Glomerular visceral epithelial cell (primary cell): ENCODE measurements around the gene TENT4B.
"Not testable (repeated sequence)": the region's sequence is repeated elsewhere in the genome, so short reads cannot be mapped to it uniquely, and the experiment has no call there.

Experiments
- DNase-seq: peaks from one replicate; pipeline ENCODE4 v3.0.0-alpha.2; 2016; ENCODE audit errors: extremely low spot score

TENT4B gene

GRCh38 chr16:50152807-50153595, at the start of gene TENT4B:
Gene TENT4B, plus strand, starts transcription at chr16:50153306. Its CDS starts 316 bp downstream, at chr16:50153622.
- DNase-seq, result peak; percentile 82

DNA sequence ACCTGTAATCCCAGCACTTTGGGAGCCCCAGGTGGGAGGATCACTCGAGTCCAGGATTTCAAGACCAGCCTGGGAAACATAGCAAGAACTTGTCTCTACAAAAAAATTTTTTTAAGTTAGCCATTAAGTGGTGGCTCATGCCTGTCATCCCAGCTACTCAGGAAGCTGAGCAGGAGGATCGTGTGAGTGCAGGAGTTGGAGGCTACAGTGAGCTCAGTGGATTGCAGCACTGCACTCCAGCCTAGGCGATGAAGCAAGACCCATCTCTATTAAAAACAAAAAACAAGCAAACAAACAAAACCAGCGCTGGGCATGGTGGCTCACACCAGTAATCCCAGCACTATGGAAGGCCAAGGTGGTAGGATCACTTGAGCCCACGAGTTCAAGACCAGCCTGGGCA, 49.3 kb upstream of the TENT4B start:
- peak; percentile 49 for DNase-seq

GRCh38 chr16:50114357-50115129, 38.6 kb upstream of the TENT4B start:
- no peak for DNase-seq

DNA sequence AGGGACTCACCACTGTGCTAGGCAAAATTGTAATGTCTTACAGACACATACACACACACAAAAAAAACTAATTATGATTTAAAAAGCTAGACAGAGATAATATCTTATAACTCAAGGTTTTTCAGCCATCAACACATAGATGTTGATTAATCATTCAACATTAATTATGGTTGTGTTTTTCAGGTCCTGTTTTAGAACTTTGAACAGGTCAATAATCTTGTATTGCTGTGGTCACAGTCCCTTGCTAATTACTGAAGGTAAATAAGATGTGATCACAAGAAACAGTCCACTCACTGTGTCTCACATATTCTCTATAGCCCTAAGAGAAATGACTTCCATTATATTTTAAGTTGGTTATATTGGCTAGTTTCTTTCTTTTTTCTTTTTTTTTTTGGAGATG, 32.4 kb upstream of the TENT4B start:
- no peak for DNase-seq

- DNase-seq, result no peak
These were observed 31.8 kb upstream of the TENT4B start for GRCh38 chr16:50121278-50121677.

DNA sequence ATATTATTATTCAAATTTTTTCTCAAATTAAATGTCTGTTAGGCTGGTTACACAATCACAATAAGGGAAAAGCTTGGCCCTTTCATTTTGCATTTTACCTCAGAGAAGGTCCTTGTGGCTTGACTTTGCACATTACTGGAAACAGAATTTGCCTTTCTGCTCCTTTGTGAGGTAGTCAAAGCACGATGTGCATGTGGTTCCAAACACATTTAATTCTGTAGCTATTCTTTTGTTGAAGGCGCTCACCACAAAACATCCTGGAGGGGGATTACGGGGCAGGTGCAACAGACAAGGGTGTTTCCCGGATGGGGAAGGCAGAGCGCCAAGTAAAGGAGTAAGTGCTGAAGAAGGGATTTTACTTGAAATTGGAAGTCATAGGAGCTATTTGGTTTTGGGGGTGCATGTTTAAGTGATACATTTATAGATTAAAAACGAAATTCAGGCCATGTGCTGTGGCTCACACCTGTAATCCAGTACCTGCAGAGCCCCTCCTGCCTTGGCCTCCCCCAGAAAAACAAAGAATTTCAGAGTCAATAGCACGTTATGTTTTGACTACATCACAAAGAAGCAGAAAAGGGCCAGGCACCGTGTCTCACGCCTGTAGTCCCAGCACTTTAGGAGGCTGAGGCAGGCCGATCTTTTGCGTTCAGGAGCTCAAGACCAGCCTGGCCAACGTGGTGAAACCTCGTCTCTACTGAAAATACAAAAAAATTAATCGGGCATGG, 31.2 kb upstream of the TENT4B start:
- DNase-seq, result no peak

DNA sequence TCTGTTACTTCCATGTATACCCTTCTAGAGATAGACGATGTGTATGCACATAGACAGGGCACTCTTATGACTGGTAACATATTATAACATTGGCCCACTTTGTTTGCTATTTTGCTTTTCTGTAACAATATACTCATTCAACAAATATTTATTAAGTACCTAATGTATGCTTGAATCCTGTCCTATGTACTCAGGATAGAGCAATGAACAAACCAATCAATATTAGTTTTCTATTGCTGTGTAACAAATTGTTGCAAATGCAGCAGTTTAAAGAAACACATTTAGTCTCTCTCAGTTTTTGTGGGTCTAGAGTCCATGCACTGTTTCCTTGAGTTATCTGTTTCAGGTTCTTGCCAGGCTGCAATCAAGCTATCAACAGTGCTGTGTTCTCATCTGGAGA, 29.7 kb upstream of the TENT4B start:
- DNase-seq, result no peak

DNA sequence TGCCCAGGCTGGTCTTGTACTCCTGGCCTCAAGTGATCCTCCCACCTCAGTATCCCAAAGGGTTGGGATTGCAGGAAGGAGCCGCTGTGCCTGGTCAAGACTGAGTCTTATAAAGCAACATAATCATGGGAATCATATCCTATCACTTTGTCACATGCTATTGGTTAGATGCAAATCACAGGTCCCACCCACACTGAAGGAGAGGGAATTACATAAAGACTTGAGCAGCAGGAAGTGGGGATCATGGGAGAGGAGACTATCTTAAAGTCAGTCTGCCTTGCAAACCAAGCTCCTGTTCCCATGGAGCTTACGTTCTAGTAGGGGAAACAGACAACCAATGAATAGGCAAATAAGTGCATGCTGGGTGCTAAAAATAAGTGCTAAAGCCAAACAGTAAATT, 28.3 kb upstream of the TENT4B start:
- no peak for DNase-seq

DNA sequence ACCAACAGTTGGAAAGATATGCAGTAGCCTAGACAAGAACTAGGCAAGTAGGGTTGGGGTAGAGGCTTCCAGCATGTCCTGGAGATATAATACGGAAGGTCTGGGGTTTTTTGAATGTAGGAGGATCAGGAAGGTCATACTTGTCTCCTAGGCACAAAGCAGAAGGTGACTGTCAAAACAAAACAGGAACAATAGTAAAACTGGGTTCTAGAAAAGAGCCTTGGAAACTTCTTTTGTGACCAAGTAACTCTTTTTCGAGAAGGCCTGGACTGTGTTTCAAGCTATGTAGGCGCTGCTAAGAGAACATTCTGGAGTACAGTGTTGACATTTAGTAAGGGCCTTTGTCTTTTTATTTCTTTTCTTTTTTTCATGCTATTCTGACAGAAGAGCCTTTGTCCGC, 26.9 kb upstream of the TENT4B start:
- no peak for DNase-seq

DNA sequence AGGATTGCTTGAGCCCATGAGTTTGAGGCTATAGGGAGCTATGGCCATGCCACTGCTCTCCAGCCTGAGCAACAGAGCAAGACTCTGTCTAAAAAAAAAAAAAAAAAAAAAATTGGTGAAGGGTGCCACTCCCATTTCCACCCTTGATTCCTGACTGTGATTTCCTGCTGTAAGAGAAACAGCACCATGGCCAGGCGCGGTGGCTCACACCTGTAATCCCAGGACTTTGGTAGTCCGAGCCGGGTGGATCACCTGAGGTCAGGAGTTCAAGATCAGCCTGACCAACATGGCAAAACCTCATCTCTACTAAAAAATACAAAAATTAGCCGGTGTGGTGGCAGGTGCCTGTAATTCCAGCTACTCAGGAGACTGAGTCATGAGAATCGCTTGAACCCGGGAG, 20.5 kb upstream of the TENT4B start:
- not testable (repeated sequence) for DNase-seq

DNA sequence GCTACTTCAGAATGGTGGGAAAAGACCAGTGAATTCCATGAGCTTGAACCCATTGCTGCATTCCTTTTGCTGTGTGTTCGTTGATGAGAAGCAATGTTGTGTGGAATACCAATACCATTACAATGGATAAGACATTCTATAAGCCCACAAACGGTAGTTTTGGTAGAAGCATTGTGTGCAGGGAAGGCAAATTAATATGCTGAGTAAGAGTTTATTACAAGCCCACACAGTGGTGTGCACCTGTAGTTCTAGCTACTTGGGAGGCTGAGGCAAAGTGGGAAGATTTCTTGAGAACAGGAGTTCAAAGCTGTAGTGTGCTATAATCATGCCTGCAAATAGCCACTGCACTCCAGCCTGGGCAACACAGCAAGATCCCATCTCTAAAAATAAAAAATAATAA, 19.9 kb upstream of the TENT4B start:
- DNase-seq, result no peak

DNA sequence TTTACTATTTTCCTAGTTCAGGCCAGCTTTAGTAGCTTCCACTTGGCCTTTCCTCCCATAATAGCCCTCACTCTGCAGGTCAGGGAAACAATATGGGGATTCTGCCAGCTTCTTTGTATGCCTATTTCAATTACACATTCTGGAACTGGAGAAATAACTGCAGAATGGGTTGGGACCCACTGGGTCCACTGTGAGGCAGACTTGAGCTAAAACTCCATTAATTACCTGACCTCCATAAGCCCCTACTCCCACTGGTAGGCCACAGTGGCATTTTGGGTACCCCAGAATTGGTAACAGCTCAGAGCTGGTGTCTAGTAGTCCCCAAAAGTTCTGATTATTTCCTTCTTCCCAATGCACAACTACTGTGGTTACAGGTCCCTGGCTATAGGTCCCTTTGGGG, 16.7 kb upstream of the TENT4B start:
- DNase-seq, result no peak

GRCh38 chr16:50137268-50137667, 15.8 kb upstream of the TENT4B start:
- no peak for DNase-seq

DNA sequence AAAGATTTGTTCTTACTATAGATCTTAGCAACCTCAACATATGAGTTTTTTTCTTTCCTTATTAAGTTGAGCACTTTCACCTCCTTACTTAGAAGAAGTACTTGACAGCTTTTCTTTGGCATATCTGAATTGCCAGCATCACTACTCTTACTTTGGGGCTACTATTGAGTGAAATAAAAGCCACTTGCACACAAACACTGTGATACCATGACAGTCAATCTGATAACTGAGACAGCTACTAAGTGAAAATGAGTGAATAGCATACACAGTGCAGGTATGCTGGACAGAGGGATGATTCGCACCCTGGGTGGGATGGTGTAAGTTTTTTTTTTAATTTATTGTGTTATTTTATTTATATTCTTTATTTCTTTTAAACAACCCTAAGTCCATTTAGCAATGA, 13.5 kb upstream of the TENT4B start:
- no peak for DNase-seq

DNA sequence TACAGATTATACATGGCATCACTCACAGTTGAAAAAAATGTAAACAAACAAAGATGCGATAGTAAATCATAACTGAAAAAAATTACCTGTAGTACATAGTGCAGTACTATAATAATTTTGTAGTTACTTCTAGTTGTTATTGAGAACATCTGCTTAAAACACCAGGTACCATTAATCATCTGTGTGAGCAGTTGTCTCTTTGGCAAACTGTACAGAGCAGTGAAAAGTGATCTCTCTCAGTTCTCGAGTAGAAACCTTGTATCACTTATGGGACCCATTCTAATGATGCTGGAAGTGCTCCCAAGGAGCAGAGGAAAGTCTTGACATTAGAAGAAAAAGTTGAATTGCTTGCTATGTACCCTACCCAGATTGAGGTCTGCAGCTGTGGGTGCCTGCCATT, 8.9 kb upstream of the TENT4B start:
- DNase-seq, result no peak

DNA sequence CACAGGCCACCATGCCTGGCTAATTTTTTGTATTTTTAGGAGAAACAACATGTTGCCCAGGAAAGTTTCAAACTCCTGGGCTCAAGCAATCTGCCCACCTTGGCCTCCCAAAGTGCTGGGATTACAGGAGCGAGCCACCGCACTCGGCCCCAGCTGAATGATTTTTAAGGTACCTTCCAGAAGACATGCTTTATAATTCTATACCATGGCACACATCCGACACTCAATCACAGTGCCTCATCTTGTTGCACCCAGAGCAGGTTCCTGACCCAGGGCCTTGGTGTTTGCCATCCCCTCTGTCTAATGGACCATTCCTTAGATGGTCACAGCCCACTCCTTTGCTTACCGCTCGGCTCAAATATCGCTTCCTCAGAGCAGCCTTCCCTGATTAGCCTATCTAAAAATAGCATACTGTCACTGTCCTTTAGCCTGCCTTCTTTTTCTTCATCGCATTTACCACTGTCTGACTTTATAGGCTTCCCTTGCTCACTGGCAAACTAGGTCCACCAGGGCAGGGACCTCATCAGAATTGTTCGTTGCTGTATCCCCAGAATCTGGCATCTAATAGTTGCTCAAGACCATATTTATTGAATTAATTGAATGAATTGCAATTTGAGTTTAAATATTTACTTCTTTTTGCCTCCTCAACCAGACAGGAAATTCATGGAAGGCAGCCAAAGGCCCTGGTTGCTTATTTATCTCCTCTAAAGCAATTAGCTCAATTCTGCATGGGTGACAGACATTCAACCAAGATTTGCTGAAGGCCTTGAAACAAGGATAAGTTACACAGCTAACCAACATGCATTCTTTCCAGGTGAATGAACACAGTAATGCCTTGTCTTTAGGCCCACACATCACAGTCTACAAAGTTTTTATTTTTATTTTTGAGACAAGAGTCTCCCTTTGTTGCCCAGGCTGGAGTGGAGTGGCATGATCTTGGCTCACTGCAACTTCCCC, 6.3 kb upstream of the TENT4B start:
- DNase-seq, result peak; percentile 21

DNA sequence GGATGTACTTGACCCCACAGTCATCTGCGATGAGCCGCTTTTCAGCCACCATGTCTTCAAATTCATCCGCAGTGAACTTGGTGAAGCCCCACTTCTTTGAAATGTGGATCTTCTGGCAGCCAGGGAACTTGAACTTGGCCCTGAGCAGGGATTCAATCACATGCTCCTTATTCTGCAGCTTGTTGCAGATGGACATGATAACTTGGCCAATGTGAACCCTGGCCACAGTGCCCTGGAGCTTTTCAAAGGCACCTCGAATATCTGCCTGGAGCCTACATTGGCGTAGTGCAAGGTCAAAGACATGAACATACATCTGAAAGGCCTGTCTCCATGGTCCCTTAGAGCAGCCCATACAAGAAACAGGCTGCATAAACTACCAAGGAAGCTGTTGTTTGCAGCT, 1.8 kb upstream of the TENT4B start:
- no peak for DNase-seq

- DNase-seq, result no peak
These were observed 1.4 kb upstream of the TENT4B start for GRCh38 chr16:50151756-50152155.

GRCh38 chr16:50152351-50152806, 727 bp upstream of the TENT4B start:
- peak; percentile 27 for DNase-seq

DNA sequence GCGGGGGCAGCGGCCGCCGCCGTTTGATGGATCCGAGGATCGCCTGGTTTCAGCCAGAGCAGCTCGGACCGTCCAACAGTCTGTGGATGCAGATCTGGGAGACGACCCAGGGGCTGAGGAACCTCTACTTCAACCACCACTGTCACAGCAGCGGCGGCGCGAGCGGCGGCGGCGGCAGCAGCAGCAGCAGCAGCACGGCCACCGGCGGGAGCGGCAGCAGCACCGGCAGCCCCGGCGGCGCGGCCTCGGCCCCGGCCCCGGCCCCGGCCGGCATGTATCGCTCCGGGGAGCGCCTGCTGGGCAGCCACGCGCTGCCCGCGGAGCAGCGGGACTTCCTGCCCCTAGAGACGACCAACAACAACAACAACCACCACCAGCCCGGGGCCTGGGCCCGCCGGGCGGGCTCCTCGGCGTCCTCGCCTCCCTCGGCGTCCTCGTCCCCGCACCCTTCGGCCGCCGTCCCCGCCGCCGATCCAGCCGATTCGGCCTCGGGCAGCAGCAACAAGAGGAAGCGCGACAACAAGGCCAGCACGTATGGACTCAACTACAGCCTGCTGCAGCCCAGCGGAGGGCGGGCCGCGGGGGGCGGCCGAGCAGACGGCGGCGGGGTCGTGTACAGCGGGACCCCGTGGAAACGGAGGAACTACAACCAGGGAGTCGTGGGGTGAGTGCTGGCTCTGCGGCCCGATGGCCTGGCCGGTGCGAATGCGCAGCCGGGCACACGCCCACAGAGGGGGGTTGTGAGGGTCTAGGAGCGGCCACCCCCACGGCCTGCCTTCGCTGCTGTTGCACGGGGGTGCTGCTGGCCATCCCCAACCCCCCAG, 702 bp downstream of the TENT4B start:
- DNase-seq, result peak; percentile 16
